HepG2 (cell line): Measurements from ENCODE around the gene TIMM13. TPM values are rescaled to one million over a fixed set of nuclear protein-coding genes. Genes with fewer than 3 reads are reported as not detected.

Source experiments
- FOXP1 ChIP-seq, 2 experiments: fragments of 450-650 bp in 1 of 2; IDR thresholded peaks; 2 replicates each; pipeline ENCODE4 v1.6.1; 2017 to 2018; ENCODE audit warnings: antibody characterized with exemption in 1 of 2
- HCFC1 ChIP-seq: fragments of 150-350 bp; IDR thresholded peaks from 2 replicates; pipeline ENCODE4 v1.6.1; 2014; ENCODE audit warnings: low read depth, low read length
- HOMEZ ChIP-seq: IDR thresholded peaks from 2 replicates; pipeline ENCODE4 v1.6.1; 2016; ENCODE audit warnings: low read depth
- IKZF4 ChIP-seq: sonication (generic); formaldehyde crosslinking; IDR thresholded peaks from 2 replicates; pipeline ENCODE4 v1.5.1; 2020; ENCODE audit warnings: borderline replicate concordance, mild to moderate bottlenecking, low read depth, missing genetic modification reagents; ENCODE audit errors: not compliant biosample characterization
- KAT2B ChIP-seq: fragments of 150-350 bp; IDR thresholded peaks from 2 replicates; pipeline ENCODE4 v1.6.1; 2014; ENCODE audit warnings: low read depth, low read length, borderline replicate concordance
- LCORL ChIP-seq, 2 experiments: fragments of 450-650 bp in 1 of 2; sonication (generic) in 1 of 2; formaldehyde crosslinking in 1 of 2; IDR thresholded peaks; 2 replicates each; pipeline versions ENCODE4 v1.5.0 to v1.6.1; 2017 to 2020; ENCODE audit warnings: antibody characterized with exemption in 1 of 2, missing genetic modification reagents in 1 of 2
- MED8 ChIP-seq: sonication (generic); formaldehyde crosslinking; IDR thresholded peaks from 2 replicates; pipeline ENCODE4 v1.8.1; 2023; ENCODE audit warnings: mild to moderate bottlenecking, missing genetic modification reagents; ENCODE audit not compliant: insufficient replicate concordance
- MXD1 ChIP-seq: sonication (generic); formaldehyde crosslinking; IDR thresholded peaks from 2 replicates; pipeline ENCODE4 v1.4.0; 2020; ENCODE audit warnings: mild to moderate bottlenecking, missing genetic modification reagents
- NPAS2 ChIP-seq: sonication (generic); formaldehyde crosslinking; IDR thresholded peaks from 2 replicates; pipeline ENCODE4 v1.8.0; 2022; ENCODE audit warnings: mild to moderate bottlenecking, missing genetic modification reagents, borderline replicate concordance
- PHF20 ChIP-seq: sonication (generic); formaldehyde crosslinking; IDR thresholded peaks from 2 replicates; pipeline ENCODE4 v1.5.0; 2020; ENCODE audit warnings: mild to moderate bottlenecking, missing genetic modification reagents
- POLR2A ChIP-seq, 2 experiments: IDR thresholded peaks; 2 replicates each; pipeline ENCODE4 v1.6.1; 2011; ENCODE audit warnings: low read depth in 2 of 2, low read length in 2 of 2, mild to moderate bottlenecking in 1 of 2, moderate library complexity in 1 of 2; ENCODE audit not compliant: insufficient read depth in 1 of 2
- SOX13 ChIP-seq, 3 experiments: fragments of 450-650 bp in 1 of 3; sonication (generic) in 1 of 3; formaldehyde crosslinking in 1 of 3; IDR thresholded peaks in 2 of 3; conservative IDR thresholded peaks in 1 of 3; 2 replicates each; pipeline versions ENCODE4 v1.5.0 to v1.6.1; 2016 to 2020; ENCODE audit warnings: antibody characterized with exemption in 1 of 3, mild to moderate bottlenecking in 1 of 3, missing compliant biosample characterization in 1 of 3, missing genetic modification reagents in 1 of 3, moderate library complexity in 1 of 3
- ZFP62 ChIP-seq: sonication (generic); formaldehyde crosslinking; IDR thresholded peaks from 2 replicates; pipeline ENCODE4 v1.4.0; 2020; ENCODE audit warnings: missing genetic modification reagents
- ZNF160 ChIP-seq: sonication (generic); formaldehyde crosslinking; IDR thresholded peaks from 2 replicates; pipeline ENCODE4 v1.8.0; 2022; ENCODE audit warnings: mild to moderate bottlenecking, inconsistent platforms, missing genetic modification reagents
- ZNF276 ChIP-seq: sonication (generic); formaldehyde crosslinking; IDR thresholded peaks from 2 replicates; pipeline ENCODE4 v1.4.0; 2020; ENCODE audit warnings: mild to moderate bottlenecking, low read depth, missing genetic modification reagents
- ZNF281 ChIP-seq: sonication (generic); formaldehyde crosslinking; IDR thresholded peaks from 2 replicates; pipeline ENCODE4 v1.4.0; 2020; ENCODE audit warnings: missing genetic modification reagents, borderline replicate concordance
- ZNF577 ChIP-seq: sonication (generic); formaldehyde crosslinking; IDR thresholded peaks from 2 replicates; pipeline ENCODE4 v1.4.0; 2020; ENCODE audit warnings: mild to moderate bottlenecking, low read depth, missing genetic modification reagents, borderline replicate concordance
- ZNF639 ChIP-seq: conservative IDR thresholded peaks from 2 replicates; pipeline ENCODE4 v1.6.1; 2018; ENCODE audit warnings: missing genetic modification reagents
- ZNF768 ChIP-seq: sonication (generic); formaldehyde crosslinking; IDR thresholded peaks from 2 replicates; pipeline ENCODE4 v1.4.0; 2020; ENCODE audit warnings: missing genetic modification reagents
- polyA plus RNA-seq, 8 experiments: library from polyadenylated mRNA; depleted of rRNA in 3 of 8; stranded (reverse) in 7 of 8; unstranded in 1 of 8; fragments of >200 nt; fragmentation: Illumina TruSeq in 4 of 8; extraction: Trizol in 4 of 8; gene quantifications; 2 replicates each; pipeline versions ENCODE4 v1.2.1 to v1.2.3, GENCODE V29; 2011 to 2016; ENCODE audit warnings: low read depth in 4 of 8, missing spikeins in 1 of 8, mixed read lengths in 1 of 8; ENCODE audit not compliant: insufficient read depth in 1 of 8
- total RNA-seq, 5 experiments: library from RNA; depleted of rRNA; stranded (reverse); fragments of >200 nt; fragmentation: Illumina TruSeq; extraction: Trizol; gene quantifications; 2 replicates each; pipeline ENCODE4 v1.2.3, GENCODE V29; 2016; ENCODE audit warnings: low read depth in 1 of 5

TIMM13 gene
- total and polyA plus RNA-seq, 2 of the 13 experiments (the other 11 are each of a cell fraction or from before 2014, with no cell fraction given) = 48.4 to 108 TPM

GRCh38 chr19:2416321-2417097 lies 10.9 kb downstream of the TIMM13 start (continued):
- peak; percentile 85; the same call in 1 of the 2 replicates for TF ChIP-seq ZNF281 (CRISPR knock-in tag)
- no peak for TF ChIP-seq KAT2B
- no peak for TF ChIP-seq FOXP1 (IDR thresholded peaks at IDR 0.05)
- no peak for TF ChIP-seq FOXP1 (CRISPR knock-in tag; IDR thresholded peaks at IDR 0.05)
- TF ChIP-seq ZNF639 (CRISPR knock-in tag) = no peak; the same call in 1 of the 2 replicates
- no peak for TF ChIP-seq MED8 (CRISPR knock-in tag)
- no peak for TF ChIP-seq IKZF4
- TF ChIP-seq ZNF160 = 0 out of 2 replicates have a peak, but pooled peaks have one; percentile 47
- TF ChIP-seq ZFP62 (CRISPR knock-in tag) = no peak
- TF ChIP-seq HCFC1 = no peak
- peak; percentile 31; the same call in 1 of the 2 replicates for TF ChIP-seq HOMEZ (CRISPR knock-in tag)
- TF ChIP-seq ZNF577 (CRISPR knock-in tag) = no peak
- 0 out of 2 replicates have a peak, but pooled peaks have one; percentile 54 for TF ChIP-seq ZNF276
- peak; percentile 68 to 81 for TF ChIP-seq POLR2A (IDR thresholded peaks at IDR 0.05; ENCODE audit: insufficient read depth in 1 of 2, low read depth in 2 of 2, low read length in 2 of 2)
- peak; percentile 60; the same call in 1 of the 2 replicates for TF ChIP-seq MXD1 (CRISPR knock-in tag)
- TF ChIP-seq SOX13 (IDR thresholded peaks at IDR 0.05) = no peak
- TF ChIP-seq SOX13 (CRISPR knock-in tag; conservative IDR thresholded peaks at IDR 0.05 in 1 of 2, IDR thresholded peaks at IDR 0.05 in 1 of 2) = peak in 1 of 2 experiments; percentile 34; a peak in 1 of 4 replicates
- no peak for TF ChIP-seq NPAS2
- TF ChIP-seq PHF20 (CRISPR knock-in tag) = peak; percentile 87
- no peak for TF ChIP-seq LCORL (IDR thresholded peaks at IDR 0.05)
- TF ChIP-seq LCORL (CRISPR knock-in tag; IDR thresholded peaks at IDR 0.05) = peak; percentile 90
- peak; percentile 66; the same call in 1 of the 2 replicates for TF ChIP-seq ZNF768 (CRISPR knock-in tag)
